ENCODE measurements around the gene ADAMTS9. TPM values are rescaled to one million over a fixed set of nuclear protein-coding genes. Genes with fewer than 3 reads are reported as not detected.

The ADAMTS9 gene
- total and polyA plus RNA-seq, 2 of the 13 experiments (the other 11 are each of a cell fraction or from before 2014, with no cell fraction given): 0.02 to 0.09 TPM

DNA sequence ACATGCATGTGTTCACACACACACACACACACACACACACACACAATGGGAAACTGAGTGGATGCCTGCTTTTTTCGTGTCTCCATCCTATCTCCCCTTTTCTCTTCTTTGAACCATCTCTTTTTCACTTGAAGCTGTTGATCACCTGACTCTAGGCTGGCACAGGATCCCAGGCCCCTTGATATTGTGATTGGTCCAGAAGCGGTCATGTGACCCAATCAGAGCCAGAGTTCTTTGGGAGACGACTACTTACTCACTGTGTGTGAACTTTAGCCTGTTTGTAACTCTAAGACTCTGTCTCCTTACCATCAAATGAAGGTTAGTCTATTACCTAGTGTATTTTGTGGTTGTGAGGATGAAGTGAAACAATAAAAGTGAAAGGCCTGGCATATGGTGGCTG lies 172.9 kb downstream of the ADAMTS9 start:
- H3K79me2 ChIP-seq (ENCODE audit: insufficient read depth, low read length): no peaks in the 10 kb centered on the region
- no peak for TF ChIP-seq HDAC2 (CRISPR knock-in tag; IDR thresholded peaks at IDR 0.05)
- no peak for TF ChIP-seq ZNF569 (CRISPR knock-in tag; IDR thresholded peaks at IDR 0.05; ENCODE audit: borderline replicate concordance)

GRCh38 chr3:64509206-64509605 lies 178.6 kb downstream of the ADAMTS9 start:
- no TSS peak for BruUV-seq (replicated peaks)
- TF ChIP-seq GTF2F1 (IDR thresholded peaks at IDR 0.05; ENCODE audit: low read length): no peak
- no peak for TF ChIP-seq ZNF619 (CRISPR knock-in tag; IDR thresholded peaks at IDR 0.05)
- TF ChIP-seq, protein P1, sequence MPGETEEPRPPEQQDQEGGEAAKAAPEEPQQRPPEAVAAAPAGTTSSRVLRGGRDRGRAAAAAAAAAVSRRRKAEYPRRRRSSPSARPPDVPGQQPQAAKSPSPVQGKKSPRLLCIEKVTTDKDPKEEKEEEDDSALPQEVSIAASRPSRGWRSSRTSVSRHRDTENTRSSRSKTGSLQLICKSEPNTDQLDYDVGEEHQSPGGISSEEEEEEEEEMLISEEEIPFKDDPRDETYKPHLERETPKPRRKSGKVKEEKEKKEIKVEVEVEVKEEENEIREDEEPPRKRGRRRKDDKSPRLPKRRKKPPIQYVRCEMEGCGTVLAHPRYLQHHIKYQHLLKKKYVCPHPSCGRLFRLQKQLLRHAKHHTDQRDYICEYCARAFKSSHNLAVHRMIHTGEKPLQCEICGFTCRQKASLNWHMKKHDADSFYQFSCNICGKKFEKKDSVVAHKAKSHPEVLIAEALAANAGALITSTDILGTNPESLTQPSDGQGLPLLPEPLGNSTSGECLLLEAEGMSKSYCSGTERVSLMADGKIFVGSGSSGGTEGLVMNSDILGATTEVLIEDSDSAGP (CRISPR knock-in tag; IDR thresholded peaks at IDR 0.05; ENCODE audit: borderline replicate concordance): no peak
- no peak for TF ChIP-seq ZBTB8A (CRISPR knock-in tag; IDR thresholded peaks at IDR 0.05; ENCODE audit: borderline replicate concordance, low read depth)
- TF ChIP-seq ELF3 (CRISPR knock-in tag; IDR thresholded peaks at IDR 0.05): no peak
- no peak for TF ChIP-seq ZNF674 (CRISPR knock-in tag; IDR thresholded peaks at IDR 0.05; ENCODE audit: low read depth)
- no peak for TF ChIP-seq ZNF383 (CRISPR knock-in tag; IDR thresholded peaks at IDR 0.05; ENCODE audit: borderline replicate concordance)
- TF ChIP-seq HOMEZ (CRISPR knock-in tag; IDR thresholded peaks at IDR 0.05; ENCODE audit: low read depth): no peak
- TF ChIP-seq SUZ12 (IDR thresholded peaks at IDR 0.05; ENCODE audit: low read depth, low read length): no peak
- no peak for TF ChIP-seq ZFP41 (CRISPR knock-in tag; IDR thresholded peaks at IDR 0.05; ENCODE audit: borderline replicate concordance)
- TF ChIP-seq ATF5 (CRISPR knock-in tag; IDR thresholded peaks at IDR 0.05; ENCODE audit: low read depth): no peak
- TF ChIP-seq, protein P2, sequence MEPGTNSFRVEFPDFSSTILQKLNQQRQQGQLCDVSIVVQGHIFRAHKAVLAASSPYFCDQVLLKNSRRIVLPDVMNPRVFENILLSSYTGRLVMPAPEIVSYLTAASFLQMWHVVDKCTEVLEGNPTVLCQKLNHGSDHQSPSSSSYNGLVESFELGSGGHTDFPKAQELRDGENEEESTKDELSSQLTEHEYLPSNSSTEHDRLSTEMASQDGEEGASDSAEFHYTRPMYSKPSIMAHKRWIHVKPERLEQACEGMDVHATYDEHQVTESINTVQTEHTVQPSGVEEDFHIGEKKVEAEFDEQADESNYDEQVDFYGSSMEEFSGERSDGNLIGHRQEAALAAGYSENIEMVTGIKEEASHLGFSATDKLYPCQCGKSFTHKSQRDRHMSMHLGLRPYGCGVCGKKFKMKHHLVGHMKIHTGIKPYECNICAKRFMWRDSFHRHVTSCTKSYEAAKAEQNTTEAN (CRISPR knock-in tag; conservative IDR thresholded peaks at IDR 0.05): no peak

More for the DNA sequence above, 172.9 kb downstream of the ADAMTS9 start:
- Histone ChIP-seq H3K4me3 (replicated peaks in 1 of 3; ENCODE audit: insufficient read depth in 1 of 3, low read depth in 2 of 3, low read length in 3 of 3) (no peak overlapping the region), H3K27me3 (ENCODE audit: control insufficient read depth in 1 of 2, insufficient read depth in 2 of 2, low read length in 2 of 2) (no peaks in the 10 kb centered on the region; a peak in 1 of 5 replicates), H3K9me3 (ENCODE audit: low read length) (no peaks in the 10 kb centered on the region), H2AFZ (ENCODE audit: low read length) (no peak overlapping the region), H3K4me2 (ENCODE audit: low read depth, low read length) (no peak overlapping the region), H3K36me3 (replicated peaks in 1 of 2; ENCODE audit: control insufficient read depth in 1 of 2, insufficient read depth in 2 of 2, low read length in 2 of 2) (no peaks in the 10 kb centered on the region), H4K20me1 (ENCODE audit: insufficient read depth, low read length) (no peaks in the 10 kb centered on the region), H3K27ac (ENCODE audit: extremely low read length, insufficient read depth, low read length) (no peak overlapping the region), H3K9ac (ENCODE audit: insufficient read depth, low read depth, low read length) (no peak overlapping the region), H3K4me1 (ENCODE audit: insufficient read depth, low read length) (peaks cover 1% of the 10 kb centered on the region)
- intact Hi-C loops (cut with micrococcal nuclease; ENCODE audit: unreplicated experiment) (no loop called here), in situ Hi-C loops (cut with HindIII; ENCODE audit: extremely low pct_ligation_motif_present, low pct_unique_long_range_greater_than_20kb) (no loop called here)
- 21% methylated on average over 3 of the region's 3 CpGs for WGBS (ENCODE audit: low lambda C conversion rate)
- ChIA-PET POLR2A (no interaction called here), CTCF (ENCODE audit: low intra/inter-chr PET ratio, low total read pairs) (no interaction called here)
- DNase-seq (ENCODE audit: low spot score): no peak
- BruUV-seq (replicated peaks): no TSS peak
- FAIRE-seq: no peak
- no peak for ATAC-seq

More at GRCh38 chr3:64509206-64509605, 178.6 kb downstream of the ADAMTS9 start:
- DNase-seq (ENCODE audit: low spot score) (no peak), ATAC-seq (no peak), FAIRE-seq (no peak)
- POLR2A ChIA-PET: no interaction called here
- CTCF ChIA-PET (ENCODE audit: low intra/inter-chr PET ratio, low total read pairs): no interaction called here
- in situ Hi-C loops (cut with HindIII; ENCODE audit: extremely low pct_ligation_motif_present, low pct_unique_long_range_greater_than_20kb): no loop called here
- Histone ChIP-seq H3K4me1 (ENCODE audit: insufficient read depth, low read length) (peaks cover 22% of the 10 kb centered on the region), H3K4me3 (replicated peaks in 1 of 3; ENCODE audit: insufficient read depth in 1 of 3, low read depth in 2 of 3, low read length in 3 of 3) (no peak overlapping the region), H2AFZ (ENCODE audit: low read length) (no peak overlapping the region), H3K4me2 (ENCODE audit: low read depth, low read length) (no peak overlapping the region), H3K36me3 (replicated peaks in 1 of 2; ENCODE audit: control insufficient read depth in 1 of 2, insufficient read depth in 2 of 2, low read length in 2 of 2) (no peaks in the 10 kb centered on the region), H3K9ac (ENCODE audit: insufficient read depth, low read depth, low read length) (no peak overlapping the region), H3K27me3 (ENCODE audit: control insufficient read depth in 1 of 2, insufficient read depth in 2 of 2, low read length in 2 of 2) (peaks cover 0 to 26% of the 10 kb centered on the region in 2 experiments; a peak in 2 of 5 replicates), H3K27ac (ENCODE audit: extremely low read length, insufficient read depth, low read length) (no peak overlapping the region), H3K79me2 (ENCODE audit: insufficient read depth, low read length) (no peaks in the 10 kb centered on the region), H4K20me1 (ENCODE audit: insufficient read depth, low read length) (no peaks in the 10 kb centered on the region), H3K9me3 (ENCODE audit: low read length) (peaks cover 9% of the 10 kb centered on the region; the same call in 1 of the 2 replicates)
- WGBS (ENCODE audit: low lambda C conversion rate): 22% methylated on average over 5 of the region's 5 CpGs
- intact Hi-C loops (cut with micrococcal nuclease; ENCODE audit: unreplicated experiment): no loop called here
